SK-N-SH treated with all-trans-retinoic acid at 6 μM for 48 hours (cell line): Measurements from ENCODE around the gene HMGB4.

Experiments used
- ATAC-seq: fragments of 200-7000 bp; cut with Tn5 transposase; 3 replicates; pipeline ENCODE4 v1.9.1; 2020; ENCODE audit warnings: mild to moderate bottlenecking, moderate library complexity
- ARNTL ChIP-seq: fragments of 450-650 bp; formaldehyde crosslinking; IDR thresholded peaks from 2 replicates; pipeline ENCODE4 v1.5.0; 2020; ENCODE audit warnings: low read depth, mild to moderate bottlenecking, moderate library complexity, borderline replicate concordance
- BACH2 ChIP-seq: fragments of 250-450 bp; sonication (Bioruptor Pico); IDR thresholded peaks from 2 replicates; pipeline ENCODE4 v1.9.0; 2021; ENCODE audit warnings: mild to moderate bottlenecking, borderline replicate concordance
- CSDC2 ChIP-seq: fragments of 250-450 bp; sonication (Bioruptor Pico); IDR thresholded peaks from 2 replicates; pipeline ENCODE4 v1.5.0; 2020; ENCODE audit warnings: mild to moderate bottlenecking, moderate library complexity
- ESRRG ChIP-seq: fragments of 250-450 bp; sonication (Bioruptor Pico); IDR thresholded peaks from 2 replicates; pipeline ENCODE4 v1.6.1; 2021; ENCODE audit warnings: mild to moderate bottlenecking
- GLIS3 ChIP-seq: fragments of 250-450 bp; sonication (Bioruptor Pico); IDR thresholded peaks from 2 replicates; pipeline ENCODE4 v1.5.0; 2020; ENCODE audit warnings: mild to moderate bottlenecking, moderate library complexity
- ISL1 ChIP-seq: fragments of 250-450 bp; sonication (Bioruptor Pico); IDR thresholded peaks from 2 replicates; pipeline ENCODE4 v2.1.2; 2022; ENCODE audit warnings: mild to moderate bottlenecking, moderate library complexity
- OSR1 ChIP-seq: fragments of 250-450 bp; sonication (Bioruptor Pico); IDR thresholded peaks from 2 replicates; pipeline ENCODE4 v1.8.0; 2022; ENCODE audit warnings: moderate library complexity, mild to moderate bottlenecking, inconsistent platforms
- PATZ1 ChIP-seq: fragments of 250-450 bp; sonication (Bioruptor Pico); IDR thresholded peaks from 2 replicates; pipeline ENCODE4 v1.8.0; 2020; ENCODE audit warnings: mild to moderate bottlenecking, moderate library complexity, borderline replicate concordance
- PPARA ChIP-seq: fragments of 250-450 bp; sonication (Bioruptor Pico); IDR thresholded peaks from 2 replicates; pipeline ENCODE4 v1.5.0; 2020; ENCODE audit warnings: mild to moderate bottlenecking, borderline replicate concordance
- RARB ChIP-seq: fragments of 250-450 bp; sonication (Bioruptor Pico); IDR thresholded peaks from 2 replicates; pipeline ENCODE4 v1.8.0; 2021; ENCODE audit warnings: mild to moderate bottlenecking, moderate library complexity
- SNAI2 ChIP-seq: fragments of 250-450 bp; sonication (Bioruptor Pico); IDR thresholded peaks from 2 replicates; pipeline ENCODE4 v1.5.0; 2020; ENCODE audit warnings: mild to moderate bottlenecking, moderate library complexity
- TCF4 ChIP-seq: fragments of 250-450 bp; sonication (Bioruptor Pico); IDR thresholded peaks from 2 replicates; pipeline ENCODE4 v1.8.0; 2021; ENCODE audit warnings: mild to moderate bottlenecking, moderate library complexity, borderline replicate concordance
- TOX ChIP-seq: fragments of 250-450 bp; sonication (Bioruptor Pico); IDR thresholded peaks from 2 replicates; pipeline ENCODE4 v1.8.0; 2021; ENCODE audit warnings: mild to moderate bottlenecking, moderate library complexity, borderline replicate concordance
- ZC3H10 ChIP-seq: fragments of 250-450 bp; sonication (Bioruptor Pico); IDR thresholded peaks from 2 replicates; pipeline ENCODE4 v1.5.1; 2021; ENCODE audit warnings: mild to moderate bottlenecking, moderate library complexity
- ZFP3 ChIP-seq: fragments of 250-450 bp; sonication (Bioruptor Pico); IDR thresholded peaks from 2 replicates; pipeline ENCODE4 v1.5.0; 2020; ENCODE audit warnings: mild to moderate bottlenecking, moderate library complexity
- ZFP30 ChIP-seq: fragments of 450-650 bp; formaldehyde crosslinking; IDR thresholded peaks from 2 replicates; pipeline ENCODE4 v1.5.0; 2022; ENCODE audit warnings: mild to moderate bottlenecking, moderate library complexity
- ZNF565 ChIP-seq: fragments of 450-650 bp; formaldehyde crosslinking; conservative IDR thresholded peaks from 2 replicates; pipeline ENCODE4 v1.5.0; 2020; ENCODE audit warnings: low read depth, mild to moderate bottlenecking, moderate library complexity
- ZNF70 ChIP-seq: fragments of 450-650 bp; formaldehyde crosslinking; IDR thresholded peaks from 2 replicates; pipeline ENCODE4 v1.5.0; 2020; ENCODE audit warnings: mild to moderate bottlenecking, moderate library complexity
- ZNF8 ChIP-seq: fragments of 450-650 bp; formaldehyde crosslinking; IDR thresholded peaks from 2 replicates; pipeline ENCODE4 v1.5.0; 2020; ENCODE audit warnings: mild to moderate bottlenecking, moderate library complexity
- TF ChIP-seq, protein P1 (sequence below): fragments of 250-450 bp; sonication (Bioruptor Pico); IDR thresholded peaks from 2 replicates; pipeline ENCODE4 v1.5.1; 2021; ENCODE audit warnings: mild to moderate bottlenecking, moderate library complexity
- TF ChIP-seq, protein P2 (sequence below): fragments of 250-450 bp; sonication (Bioruptor Pico); IDR thresholded peaks from 2 replicates; pipeline ENCODE4 v1.8.0; 2021; ENCODE audit warnings: low read depth, mild to moderate bottlenecking, moderate library complexity, borderline replicate concordance
- TF ChIP-seq, protein P3 (sequence below): fragments of 250-450 bp; sonication (Bioruptor Pico); IDR thresholded peaks from 2 replicates; pipeline ENCODE4 v1.5.0; 2020; ENCODE audit warnings: mild to moderate bottlenecking, moderate library complexity

The HMGB4 gene

DNA sequence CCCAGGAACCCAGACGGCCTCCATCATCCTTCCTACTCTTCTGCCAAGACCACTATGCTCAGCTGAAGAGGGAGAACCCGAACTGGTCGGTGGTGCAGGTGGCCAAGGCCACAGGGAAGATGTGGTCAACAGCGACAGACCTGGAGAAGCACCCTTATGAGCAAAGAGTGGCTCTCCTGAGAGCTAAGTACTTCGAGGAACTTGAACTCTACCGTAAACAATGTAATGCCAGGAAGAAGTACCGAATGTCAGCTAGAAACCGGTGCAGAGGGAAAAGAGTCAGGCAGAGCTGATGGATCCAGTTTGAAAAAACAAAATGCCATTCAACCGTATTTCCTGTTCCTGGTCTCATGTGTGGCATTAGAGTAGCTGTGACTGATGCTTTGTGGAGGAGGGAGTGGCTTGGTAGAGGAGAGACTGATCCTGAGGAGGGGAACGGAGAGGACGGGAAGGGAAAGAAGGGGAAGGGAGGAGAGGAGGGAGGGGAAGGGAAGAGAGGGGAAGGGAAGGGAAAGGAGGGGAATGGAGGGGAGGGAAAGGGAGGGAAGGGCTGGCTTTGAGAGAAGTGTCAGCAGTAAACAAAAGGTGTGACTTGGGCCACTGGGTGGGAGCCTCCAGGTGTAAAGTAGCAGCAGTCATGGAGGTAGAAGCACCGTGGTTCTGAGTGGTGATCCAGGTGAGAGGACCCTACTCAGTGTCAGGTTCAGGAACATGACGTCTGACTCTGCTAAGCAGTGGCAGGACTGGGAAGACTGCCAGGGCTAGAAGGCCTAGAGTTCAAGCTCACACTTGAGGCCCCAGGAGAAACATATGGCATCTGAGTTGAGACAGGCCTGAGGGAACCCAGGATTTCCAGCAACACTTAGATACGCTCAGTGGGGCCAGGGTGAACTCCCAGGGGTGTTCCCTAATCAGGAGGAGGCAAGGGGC is 846 bp downstream of the HMGB4 start:
- ATAC-seq = no peak
- TF ChIP-seq RARB (CRISPR knock-in tag) (no peak), ARNTL (no peak), ZFP30 (CRISPR knock-in tag) (no peak), OSR1 (CRISPR knock-in tag) (no peak), PPARA (CRISPR knock-in tag) (no peak), ZFP3 (CRISPR knock-in tag) (no peak), ZNF70 (CRISPR knock-in tag) (no peak), ISL1 (no peak)
- TF ChIP-seq, protein P1, sequence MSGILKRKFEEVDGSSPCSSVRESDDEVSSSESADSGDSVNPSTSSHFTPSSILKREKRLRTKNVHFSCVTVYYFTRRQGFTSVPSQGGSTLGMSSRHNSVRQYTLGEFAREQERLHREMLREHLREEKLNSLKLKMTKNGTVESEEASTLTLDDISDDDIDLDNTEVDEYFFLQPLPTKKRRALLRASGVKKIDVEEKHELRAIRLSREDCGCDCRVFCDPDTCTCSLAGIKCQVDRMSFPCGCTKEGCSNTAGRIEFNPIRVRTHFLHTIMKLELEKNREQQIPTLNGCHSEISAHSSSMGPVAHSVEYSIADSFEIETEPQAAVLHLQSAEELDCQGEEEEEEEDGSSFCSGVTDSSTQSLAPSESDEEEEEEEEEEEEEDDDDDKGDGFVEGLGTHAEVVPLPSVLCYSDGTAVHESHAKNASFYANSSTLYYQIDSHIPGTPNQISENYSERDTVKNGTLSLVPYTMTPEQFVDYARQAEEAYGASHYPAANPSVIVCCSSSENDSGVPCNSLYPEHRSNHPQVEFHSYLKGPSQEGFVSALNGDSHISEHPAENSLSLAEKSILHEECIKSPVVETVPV = no peak
- TF ChIP-seq, protein P2, sequence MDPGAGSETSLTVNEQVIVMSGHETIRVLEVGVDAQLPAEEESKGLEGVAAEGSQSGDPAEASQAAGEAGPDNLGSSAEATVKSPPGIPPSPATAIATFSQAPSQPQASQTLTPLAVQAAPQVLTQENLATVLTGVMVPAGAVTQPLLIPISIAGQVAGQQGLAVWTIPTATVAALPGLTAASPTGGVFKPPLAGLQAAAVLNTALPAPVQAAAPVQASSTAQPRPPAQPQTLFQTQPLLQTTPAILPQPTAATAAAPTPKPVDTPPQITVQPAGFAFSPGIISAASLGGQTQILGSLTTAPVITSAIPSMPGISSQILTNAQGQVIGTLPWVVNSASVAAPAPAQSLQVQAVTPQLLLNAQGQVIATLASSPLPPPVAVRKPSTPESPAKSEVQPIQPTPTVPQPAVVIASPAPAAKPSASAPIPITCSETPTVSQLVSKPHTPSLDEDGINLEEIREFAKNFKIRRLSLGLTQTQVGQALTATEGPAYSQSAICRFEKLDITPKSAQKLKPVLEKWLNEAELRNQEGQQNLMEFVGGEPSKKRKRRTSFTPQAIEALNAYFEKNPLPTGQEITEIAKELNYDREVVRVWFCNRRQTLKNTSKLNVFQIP = no peak

GRCh38 chr1:33866281-33866680 is 2.4 kb downstream of the HMGB4 start:
- TF ChIP-seq ZFP30 (CRISPR knock-in tag) (no peak), PATZ1 (CRISPR knock-in tag) (no peak), TCF4 (CRISPR knock-in tag) (no peak), BACH2 (CRISPR knock-in tag) (no peak), TOX (no peak), ESRRG (no peak), ZNF565 (no peak), ARNTL (no peak), GLIS3 (CRISPR knock-in tag) (no peak), ZC3H10 (CRISPR knock-in tag) (no peak), PPARA (CRISPR knock-in tag) (no peak)
- TF ChIP-seq, protein P3, sequence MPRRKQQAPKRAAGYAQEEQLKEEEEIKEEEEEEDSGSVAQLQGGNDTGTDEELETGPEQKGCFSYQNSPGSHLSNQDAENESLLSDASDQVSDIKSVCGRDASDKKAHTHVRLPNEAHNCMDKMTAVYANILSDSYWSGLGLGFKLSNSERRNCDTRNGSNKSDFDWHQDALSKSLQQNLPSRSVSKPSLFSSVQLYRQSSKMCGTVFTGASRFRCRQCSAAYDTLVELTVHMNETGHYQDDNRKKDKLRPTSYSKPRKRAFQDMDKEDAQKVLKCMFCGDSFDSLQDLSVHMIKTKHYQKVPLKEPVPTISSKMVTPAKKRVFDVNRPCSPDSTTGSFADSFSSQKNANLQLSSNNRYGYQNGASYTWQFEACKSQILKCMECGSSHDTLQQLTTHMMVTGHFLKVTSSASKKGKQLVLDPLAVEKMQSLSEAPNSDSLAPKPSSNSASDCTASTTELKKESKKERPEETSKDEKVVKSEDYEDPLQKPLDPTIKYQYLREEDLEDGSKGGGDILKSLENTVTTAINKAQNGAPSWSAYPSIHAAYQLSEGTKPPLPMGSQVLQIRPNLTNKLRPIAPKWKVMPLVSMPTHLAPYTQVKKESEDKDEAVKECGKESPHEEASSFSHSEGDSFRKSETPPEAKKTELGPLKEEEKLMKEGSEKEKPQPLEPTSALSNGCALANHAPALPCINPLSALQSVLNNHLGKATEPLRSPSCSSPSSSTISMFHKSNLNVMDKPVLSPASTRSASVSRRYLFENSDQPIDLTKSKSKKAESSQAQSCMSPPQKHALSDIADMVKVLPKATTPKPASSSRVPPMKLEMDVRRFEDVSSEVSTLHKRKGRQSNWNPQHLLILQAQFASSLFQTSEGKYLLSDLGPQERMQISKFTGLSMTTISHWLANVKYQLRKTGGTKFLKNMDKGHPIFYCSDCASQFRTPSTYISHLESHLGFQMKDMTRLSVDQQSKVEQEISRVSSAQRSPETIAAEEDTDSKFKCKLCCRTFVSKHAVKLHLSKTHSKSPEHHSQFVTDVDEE (CRISPR knock-in tag) = no peak
- TF ChIP-seq, protein P2 = no peak

GRCh38 chr1:33867684-33868083 is 3.8 kb downstream of the HMGB4 start:
- no peak for ATAC-seq
- TF ChIP-seq SNAI2 (CRISPR knock-in tag) (no peak), ISL1 (no peak), ARNTL (no peak), PPARA (CRISPR knock-in tag) (no peak), ZNF8 (CRISPR knock-in tag) (no peak), BACH2 (CRISPR knock-in tag) (no peak), CSDC2 (CRISPR knock-in tag) (no peak), TOX (no peak), ZFP30 (CRISPR knock-in tag) (no peak), ZNF70 (CRISPR knock-in tag) (no peak), GLIS3 (CRISPR knock-in tag) (no peak), TCF4 (CRISPR knock-in tag) (no peak)
- TF ChIP-seq, protein P1 = no peak
- TF ChIP-seq, protein P2 = no peak

More at GRCh38 chr1:33866281-33866680, 2.4 kb downstream of the HMGB4 start:
- ATAC-seq = no peak
